GM19463 (cell line): ENCODE results near the gene EXOC3L4.
"Not testable (repeated sequence)": the region's sequence is repeated elsewhere in the genome, so short reads cannot be mapped to it uniquely, and the experiment has no call there.

Source experiments
- ATAC-seq: cut with Tn5 transposase; IDR thresholded peaks from one replicate; pipeline ENCODE4 v1.9.1; 2021; ENCODE audit warnings: mild to moderate bottlenecking, moderate library complexity; ENCODE audit not compliant: unreplicated experiment

EXOC3L4 gene

DNA sequence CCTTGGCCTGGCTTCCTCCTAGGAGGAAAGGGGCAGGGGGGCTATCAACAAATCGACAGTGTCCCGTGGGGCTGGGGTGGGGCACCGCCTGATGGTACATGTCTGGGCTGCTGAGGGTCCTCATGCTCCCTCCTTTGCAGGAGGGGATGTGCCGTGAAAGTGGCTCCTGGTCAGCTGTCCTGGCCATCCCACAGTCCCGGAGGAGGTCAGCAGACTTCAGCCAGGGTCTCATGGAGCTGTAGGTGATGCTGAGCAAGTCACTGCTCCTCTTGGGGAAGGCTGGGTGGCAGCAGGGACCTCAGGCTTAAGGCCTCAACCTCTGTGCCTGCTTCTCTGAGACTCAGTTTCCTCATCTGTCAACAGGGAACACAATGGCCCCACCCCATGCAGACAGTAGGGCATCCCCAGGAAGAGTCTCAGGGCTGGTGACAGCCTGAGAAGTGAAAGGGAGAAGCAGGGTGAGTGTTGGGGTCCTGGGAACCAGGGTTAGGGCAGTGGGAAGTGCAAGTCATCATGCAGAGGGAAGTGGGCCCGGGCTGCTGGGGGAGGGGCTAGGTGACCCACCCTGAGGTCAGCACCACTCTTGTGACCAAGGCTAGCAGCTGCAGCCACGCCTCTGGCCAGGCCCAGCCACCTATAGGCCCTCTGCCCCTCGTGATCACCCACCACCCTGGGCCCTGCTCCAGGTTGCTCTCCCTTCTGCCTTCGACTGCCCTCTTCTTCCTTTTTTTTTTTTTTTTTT, 24.3 kb downstream of the EXOC3L4 start:
- no peak for ATAC-seq

DNA sequence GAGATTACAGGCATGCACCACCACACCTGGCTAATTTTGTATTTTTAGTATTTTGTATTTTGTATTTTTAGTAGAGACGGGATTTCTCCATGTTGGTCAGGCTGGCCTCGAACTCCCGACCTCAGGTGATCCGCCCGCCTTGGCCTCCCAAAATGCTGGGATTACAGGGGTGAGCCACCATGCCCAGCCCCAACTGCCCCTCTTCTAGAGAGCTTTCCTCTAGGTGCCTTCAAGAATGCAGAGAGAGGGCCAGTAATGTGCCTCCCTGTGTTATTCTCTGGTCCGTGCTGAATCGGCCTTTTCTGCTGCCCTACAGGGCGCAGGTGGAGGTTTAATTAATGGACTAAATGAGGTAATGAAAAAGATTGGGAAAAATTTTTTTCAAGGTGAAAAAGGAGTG, 25.0 kb downstream of the EXOC3L4 start:
- ATAC-seq: not testable (repeated sequence)

DNA sequence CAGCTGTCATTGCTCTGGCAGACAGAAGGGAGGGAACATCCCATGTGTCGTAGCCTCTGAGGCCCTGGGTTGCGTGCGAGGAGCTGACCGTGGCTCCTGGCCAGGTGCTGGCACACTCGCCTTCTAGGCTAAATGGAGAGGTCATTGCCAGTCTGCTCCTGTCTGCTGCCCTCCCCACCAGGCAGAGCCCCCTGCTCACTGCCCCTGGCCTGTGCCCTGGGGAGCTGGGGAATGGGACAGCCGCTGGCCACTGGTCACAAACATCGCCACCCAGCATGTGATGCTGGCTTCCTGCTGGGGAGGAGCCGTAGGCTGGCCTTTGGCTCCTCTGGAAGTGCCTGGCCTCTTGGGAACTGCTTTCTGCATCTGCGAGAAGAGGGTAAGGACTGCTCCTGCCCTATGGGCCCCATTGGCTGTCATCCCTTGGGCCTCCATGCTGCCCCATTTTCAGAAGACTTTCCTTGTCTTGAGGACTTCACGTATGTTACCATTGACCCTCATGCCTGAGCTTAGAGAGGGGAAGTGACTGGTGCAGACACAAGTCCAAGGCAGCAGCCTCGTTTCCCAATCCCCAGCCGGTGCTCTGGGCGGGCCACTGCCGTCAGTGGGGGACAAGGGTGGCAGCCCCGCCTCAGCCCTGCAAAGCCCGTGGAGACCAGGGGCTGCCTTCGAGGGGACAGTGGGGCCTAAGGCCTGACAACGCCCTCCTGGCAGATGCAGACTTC, 26.8 kb downstream of the EXOC3L4 start:
- ATAC-seq: no peak

DNA sequence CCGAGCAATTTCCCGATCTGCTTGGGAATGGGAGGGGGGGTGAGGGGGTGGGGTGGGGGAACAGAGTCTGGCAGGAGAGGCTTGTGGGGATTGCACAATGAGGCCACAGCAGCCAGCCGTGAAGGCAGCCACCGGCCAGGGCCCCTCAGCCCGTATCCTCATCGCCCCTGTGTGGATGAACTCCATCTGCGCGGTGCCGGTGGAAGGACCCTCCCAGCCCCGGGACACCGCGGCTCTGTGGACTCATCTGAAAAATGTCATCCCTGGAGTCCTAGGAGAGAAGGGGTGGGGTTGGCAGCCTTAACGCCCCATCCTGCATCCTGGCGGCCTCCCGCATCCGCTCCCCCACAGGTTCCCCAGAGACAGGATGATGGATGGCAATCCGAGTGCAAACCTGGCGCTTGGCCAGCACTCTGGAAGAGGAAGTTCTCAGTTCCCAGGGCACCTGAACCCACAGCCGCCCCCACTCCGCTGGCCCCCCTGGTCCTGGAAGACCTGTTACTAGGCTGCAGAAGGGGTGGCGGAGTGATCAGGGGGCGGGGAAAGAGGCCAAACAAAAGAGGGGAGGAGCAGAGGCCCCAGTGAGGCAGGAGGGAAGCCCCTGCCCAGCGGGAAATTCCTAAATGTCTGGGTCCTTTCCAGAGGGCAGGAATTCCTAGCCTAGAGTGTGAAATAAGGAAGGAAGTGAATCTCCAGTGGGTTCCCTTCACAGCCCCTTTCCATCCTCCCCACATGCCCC, 27.5 kb downstream of the EXOC3L4 start:
- ATAC-seq: no peak

DNA sequence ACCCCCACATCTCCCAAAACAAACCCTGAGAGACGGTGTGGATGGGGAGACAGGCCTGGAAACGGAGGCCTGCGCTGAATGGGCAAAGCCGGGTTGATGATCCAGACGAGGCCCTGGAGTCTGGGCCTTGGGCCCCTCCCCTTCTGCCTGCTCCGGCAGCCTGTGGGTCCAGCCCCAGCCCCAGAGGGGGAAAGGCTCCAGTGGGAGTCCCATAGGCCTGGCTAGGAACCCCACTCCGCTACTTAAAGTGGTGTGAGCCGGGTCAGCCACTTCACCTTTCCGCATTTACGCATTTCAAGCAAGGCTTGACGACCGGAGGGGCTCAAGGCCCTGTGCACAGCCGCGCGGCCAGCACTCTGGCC, 28.0 kb downstream of the EXOC3L4 start:
- no peak for ATAC-seq

DNA sequence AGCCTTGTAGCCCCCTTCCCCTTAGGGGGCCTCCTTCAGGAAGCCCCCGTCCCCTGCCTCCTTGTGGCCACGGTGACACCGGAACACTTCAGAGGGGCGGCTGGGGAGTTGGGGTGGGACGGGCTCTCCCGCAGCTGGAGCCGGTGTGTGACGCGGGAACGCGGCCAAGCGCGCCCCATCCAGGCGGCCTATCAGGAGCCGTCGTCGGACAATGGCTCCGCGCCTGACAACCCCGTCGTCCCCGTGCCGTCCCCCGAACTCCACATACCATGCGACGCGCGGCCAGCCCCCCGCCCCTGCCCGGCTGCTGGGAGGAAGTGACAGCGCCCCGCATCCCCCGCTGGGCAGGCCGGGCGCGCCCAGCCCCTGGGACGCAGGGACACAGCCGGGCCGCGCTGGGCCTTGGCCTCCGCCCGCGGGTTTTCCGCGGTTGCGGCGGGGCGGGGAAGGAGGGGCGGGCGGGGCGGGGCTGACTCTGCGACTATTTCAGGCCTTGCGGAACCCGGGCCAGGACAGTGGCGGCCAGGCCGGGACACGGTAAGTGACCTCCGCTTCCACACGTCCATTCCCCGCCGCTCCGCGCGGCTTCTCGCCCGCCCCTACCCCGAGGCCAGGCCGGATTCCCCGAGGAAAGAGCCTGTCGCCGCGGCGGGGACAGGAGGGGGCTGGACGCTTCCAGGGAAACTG, 28.6 kb downstream of the EXOC3L4 start, which contains the start of gene TNFAIP2:
Gene TNFAIP2 (plus strand): TSS at position 515 of the 687 bp plus-strand sequence. CDS start 2,997 bp downstream, outside the sequence.
- ATAC-seq: no peak

DNA sequence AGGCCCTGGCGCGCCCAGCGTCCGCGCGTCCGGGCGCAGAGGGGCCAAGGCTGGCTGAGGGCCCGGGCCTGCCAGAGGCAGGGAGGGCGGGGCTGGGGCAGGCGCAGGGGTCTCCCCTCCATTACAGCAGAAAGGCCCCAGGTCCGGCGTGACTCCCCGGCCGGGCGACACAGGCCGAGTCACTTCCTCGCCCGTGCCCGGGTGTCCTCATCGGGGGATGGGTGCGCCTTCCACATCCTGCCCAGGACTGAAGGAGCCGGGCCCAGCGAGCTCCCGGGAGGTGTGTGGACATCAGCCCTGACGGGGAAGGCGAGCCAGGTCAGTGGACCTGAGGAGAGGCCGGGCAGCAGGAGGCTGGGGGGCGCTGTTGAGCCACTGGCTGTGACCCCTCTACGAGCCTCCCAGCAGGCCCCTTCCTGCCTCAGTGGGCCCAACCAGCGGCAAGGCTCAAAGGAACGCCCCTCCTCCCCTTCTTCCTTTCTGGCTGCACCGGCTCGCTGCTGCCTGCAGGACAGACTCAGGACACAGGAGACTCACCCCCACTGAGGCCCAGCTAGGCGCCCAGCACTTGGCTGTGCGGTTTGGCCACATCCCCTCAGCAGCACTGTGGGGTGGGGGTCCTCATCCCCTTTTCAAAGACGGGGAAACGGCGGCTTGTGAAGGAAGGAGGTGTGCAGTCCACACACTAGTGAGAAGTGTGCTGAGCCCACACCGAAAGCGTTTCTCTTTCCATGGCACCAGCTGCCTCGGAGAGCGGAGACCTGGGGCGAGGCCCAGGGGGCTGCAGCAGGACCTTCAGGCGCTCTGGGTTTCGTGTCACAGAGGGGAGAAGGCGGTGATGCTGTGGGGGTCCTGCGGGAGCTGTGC, 29.3 kb downstream of the EXOC3L4 start:
- no peak for ATAC-seq

DNA sequence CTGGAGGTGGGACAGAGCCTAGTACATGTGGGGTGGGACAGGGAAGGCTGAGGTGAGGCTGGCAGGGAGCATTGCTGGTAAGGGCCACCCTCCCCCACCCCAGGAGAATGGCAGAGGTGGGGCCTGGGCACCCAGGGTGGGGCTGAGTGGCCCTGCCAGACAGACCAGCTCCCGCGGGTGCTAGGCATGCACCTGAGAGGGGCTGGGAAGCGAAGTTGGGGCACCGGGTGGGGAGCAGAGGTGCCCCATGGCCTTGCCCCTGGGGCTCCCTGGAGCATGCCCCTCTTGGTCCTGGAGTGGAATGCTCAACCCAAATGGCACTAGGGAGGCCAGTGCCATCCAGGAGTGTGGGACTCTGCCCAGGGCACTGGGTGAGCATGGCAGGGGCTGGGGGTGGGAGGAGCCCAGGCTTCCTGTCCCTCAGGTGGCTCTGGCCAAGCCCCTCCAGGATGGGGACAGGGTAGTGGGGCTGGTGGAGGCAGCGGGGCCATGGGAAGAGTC, 30.0 kb downstream of the EXOC3L4 start:
- ATAC-seq: no peak

DNA sequence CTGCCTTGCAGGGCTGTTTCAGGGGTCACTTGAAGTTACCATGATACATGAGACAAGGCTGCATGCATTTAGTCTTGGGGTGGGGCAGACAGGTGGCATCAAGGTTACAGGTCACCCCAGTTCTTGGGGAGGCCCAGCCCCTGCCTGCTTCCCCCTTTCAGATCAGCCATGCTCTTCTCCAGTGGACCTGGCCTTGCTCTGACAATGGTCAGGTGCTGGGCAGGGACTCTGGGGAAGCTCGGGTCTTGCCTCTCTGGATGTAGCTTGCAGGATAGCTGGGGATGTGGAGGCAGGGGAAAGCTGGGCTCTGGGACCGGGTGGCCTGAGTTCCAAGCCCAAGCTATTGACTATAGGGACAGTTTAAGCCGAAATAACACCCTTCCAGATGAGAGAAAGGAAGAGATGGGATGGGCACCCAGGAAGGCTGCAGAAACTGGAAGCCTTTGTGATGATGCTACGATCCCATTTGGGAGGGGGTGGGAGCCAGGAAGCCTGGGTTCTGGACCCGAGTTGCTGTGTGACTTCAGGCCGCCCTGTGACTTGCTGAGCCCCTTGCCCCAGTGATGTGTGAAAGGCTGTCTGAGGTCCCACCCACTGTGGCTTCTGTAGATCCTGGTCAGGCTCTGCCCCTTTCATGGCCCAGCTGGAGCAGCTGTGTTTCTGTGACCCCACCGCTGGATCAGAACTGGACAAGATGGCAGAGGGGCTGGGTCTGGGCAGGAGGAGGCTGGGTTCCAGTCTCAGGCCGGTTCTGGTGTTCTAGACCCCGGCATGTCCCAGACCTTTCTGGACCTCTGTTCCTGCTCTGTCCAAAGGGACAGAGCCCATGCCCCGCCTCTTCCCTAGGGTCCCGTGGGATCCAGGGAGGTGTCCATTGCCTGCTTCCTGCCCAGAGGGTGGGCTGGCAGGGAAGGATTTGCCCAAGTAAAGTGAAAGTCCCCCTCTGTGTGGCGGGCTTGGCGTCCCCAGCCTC, 30.9 kb downstream of the EXOC3L4 start:
- no peak for ATAC-seq

DNA sequence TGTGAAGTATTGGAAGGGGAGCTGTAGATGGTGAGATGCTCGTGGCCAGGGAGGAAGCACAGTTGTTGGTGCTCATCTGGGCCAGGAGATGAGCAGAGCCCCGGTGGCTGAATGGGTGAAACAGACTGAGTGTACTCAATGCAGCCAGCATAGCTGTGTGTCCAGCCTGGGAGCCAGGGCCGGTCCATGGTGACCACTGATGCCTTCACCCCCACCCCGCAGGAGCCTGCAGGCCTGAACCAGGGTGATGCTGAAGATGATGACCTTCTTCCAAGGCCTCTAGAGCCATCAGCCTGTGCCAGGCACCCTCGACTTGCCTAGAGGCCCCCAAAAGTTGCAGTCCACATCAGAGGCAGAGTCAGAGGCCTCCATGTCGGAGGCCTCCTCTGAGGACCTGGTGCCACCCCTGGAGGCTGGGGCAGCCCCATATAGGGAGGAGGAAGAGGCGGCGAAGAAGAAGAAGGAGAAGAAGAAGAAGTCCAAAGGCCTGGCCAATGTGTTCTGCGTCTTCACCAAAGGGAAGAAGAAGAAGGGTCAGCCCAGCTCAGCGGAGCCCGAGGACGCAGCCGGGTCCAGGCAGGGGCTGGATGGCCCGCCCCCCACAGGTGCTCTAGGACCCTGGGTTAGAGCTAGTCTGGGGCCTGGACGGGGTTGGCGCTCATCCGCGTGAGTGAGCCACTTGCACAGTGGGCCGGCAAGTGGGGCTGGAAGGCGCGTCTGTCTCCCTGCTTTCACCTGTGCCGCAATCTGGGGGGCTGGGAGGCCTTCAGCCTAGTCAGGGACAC, 31.8 kb downstream of the EXOC3L4 start:
- no peak for ATAC-seq

DNA sequence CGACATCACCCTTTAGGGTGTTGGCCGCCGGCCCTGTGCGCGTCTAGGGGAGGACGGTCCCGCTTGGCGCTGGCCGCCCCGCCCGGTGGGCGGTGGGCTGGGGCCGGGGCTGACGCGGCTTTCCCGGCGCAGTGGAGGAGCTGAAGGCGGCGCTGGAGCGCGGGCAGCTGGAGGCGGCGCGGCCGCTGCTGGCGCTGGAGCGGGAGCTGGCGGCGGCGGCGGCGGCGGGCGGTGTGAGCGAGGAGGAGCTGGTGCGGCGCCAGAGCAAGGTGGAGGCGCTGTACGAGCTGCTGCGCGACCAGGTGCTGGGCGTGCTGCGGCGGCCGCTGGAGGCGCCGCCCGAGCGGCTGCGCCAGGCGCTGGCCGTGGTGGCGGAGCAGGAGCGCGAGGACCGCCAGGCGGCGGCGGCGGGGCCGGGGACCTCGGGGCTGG, 32.4 kb downstream of the EXOC3L4 start:
- no peak for ATAC-seq

DNA sequence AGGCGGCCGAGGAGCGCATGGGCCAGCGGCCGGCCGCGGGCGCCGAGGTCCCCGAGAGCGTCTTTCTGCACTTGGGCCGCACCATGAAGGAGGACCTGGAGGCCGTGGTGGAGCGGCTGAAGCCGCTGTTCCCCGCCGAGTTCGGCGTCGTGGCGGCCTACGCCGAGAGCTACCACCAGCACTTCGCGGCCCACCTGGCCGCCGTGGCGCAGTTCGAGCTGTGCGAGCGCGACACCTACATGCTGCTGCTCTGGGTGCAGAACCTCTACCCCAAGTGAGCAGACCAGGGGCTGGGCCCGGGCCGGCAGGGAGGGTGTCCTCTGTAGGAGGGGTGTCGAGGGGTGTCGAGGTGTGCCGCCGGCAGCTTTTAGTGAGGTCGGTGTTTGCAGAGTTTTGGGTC, 32.8 kb downstream of the EXOC3L4 start:
- ATAC-seq: no peak

DNA sequence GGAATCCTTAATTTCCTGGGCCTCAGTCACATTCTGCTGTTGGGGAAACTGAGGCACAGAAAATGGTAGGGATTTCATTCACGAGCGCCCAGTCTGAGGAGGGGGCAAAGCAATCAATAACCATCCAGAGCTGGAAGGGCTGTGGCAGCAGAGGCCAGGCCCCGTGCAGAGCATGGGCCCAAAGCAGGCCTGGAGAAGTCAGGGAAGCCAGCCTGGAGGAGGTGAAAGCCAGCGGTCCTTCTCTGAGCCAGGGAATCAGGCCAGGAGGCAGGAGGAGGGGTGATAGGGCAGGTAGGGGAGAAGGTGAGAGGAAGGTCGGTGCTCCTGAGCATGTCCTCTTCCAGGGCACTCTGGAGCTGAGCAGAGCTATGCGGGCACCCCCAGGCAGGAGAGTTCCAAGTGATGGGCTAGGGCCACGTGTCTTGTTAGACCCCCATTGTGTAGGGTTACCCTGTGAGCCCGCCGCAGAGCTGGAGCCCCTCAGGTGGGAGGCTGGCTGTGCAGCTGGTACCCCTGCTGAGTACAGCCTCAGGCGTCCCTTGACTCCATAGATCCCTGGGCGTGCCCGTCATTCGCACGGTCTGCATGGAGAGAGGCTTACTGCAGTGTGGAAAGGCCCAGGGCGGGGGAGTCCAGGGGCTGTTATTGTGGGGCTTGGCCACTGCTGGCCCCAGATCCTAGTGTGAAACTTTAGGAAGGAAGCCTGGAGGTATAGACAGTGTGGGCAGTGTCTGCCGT, 33.5 kb downstream of the EXOC3L4 start:
- ATAC-seq: no peak

DNA sequence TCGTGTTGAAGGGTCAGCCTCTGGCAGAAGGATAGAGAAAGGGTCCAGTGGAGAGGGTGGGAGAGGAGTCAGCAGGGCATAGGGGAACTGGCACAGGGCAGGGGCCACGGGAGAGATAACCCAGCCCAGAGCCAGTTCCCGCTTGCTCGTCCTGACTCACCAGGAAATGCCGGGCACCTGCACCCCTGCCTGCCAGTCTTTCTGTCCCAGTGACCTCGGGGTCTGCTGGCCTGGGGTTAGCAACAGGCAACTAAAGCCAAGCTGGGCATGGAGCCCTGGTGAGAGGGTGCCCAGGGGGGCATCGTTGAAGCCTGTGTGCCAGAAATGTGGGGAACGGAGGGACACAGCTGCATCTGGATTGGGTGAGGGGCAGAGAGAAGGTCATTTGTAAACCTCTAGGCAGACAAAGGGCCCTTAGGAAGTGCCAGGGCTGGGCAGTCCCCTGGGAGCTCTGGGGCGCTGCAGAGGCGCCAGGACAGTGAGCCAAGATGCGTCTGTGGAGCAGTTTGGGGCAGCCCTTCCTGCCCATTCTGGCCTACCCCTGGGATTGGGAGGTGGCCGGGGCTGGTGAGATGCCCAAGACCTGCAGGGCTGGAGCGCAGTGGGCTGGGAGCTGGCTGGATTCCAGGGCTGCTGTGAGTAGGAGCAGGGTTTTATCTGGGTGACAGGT, 34.2 kb downstream of the EXOC3L4 start:
- ATAC-seq: no peak

DNA sequence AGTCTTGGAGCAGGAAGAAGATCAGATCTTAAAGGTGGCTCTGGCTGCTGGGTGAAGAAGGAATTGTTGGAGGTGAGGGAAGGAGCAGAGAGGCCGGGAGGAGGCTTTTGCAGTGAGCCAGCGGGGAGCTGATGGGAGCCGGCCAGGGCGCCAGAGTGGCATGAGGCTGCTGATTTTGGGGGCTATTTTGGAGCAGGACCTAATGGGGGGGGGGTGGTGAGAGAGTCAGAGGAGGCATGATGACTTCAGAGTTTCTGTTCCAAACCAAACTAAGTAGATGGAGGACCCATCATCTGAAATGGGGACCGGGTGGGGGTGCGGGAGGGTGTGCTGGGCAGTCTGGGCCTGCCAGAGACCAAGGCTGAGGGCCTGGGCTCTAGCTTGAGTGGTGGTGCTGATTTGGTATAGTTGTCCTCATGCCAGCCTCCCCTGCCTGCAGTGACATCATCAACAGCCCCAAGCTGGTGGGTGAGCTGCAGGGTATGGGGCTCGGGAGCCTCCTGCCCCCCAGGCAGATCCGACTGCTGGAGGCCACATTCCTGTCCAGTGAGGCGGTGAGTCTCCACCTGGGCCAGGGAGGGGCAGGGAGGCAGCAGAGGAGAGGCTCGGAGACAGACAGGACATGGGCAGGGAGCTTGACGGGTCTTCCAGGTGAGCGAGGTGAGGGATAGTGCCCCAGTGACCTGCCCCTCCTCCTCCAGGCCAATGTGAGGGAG, 34.9 kb downstream of the EXOC3L4 start:
- ATAC-seq: no peak
